GM10248 (cell line): ENCODE data around the gene CHD6.

Source experiments
- CTCF ChIA-PET: fragments of 300-600 bp; sonication (Branson Sonifier 250); formaldehyde crosslinking; extraction: SDS; loops from one replicate; lab custom pipeline; 2021; ENCODE audit warnings: antibody characterized with exemption; lab: Yijun Ruan, JAX
- POLR2A ChIA-PET: fragments of 350-650 bp; sonication (Branson Sonifier 250); formaldehyde crosslinking; extraction: SDS; loops from one replicate; lab custom pipeline; 2020; ENCODE audit warnings: antibody characterized with exemption; lab: Yijun Ruan, JAX
- DNase-seq: peaks from one replicate; pipeline ENCODE4 v3.0.0; 2012; ENCODE audit errors: extremely low spot score
- TF ChIP-seq, protein P1 (sequence below): IDR thresholded peaks from 2 replicates; pipeline ENCODE4 v1.5.1; 2012; ENCODE audit warnings: mild to moderate bottlenecking, low read depth; ENCODE audit errors: extremely low read depth, missing control alignments, control extremely low read depth

CHD6 gene

DNA sequence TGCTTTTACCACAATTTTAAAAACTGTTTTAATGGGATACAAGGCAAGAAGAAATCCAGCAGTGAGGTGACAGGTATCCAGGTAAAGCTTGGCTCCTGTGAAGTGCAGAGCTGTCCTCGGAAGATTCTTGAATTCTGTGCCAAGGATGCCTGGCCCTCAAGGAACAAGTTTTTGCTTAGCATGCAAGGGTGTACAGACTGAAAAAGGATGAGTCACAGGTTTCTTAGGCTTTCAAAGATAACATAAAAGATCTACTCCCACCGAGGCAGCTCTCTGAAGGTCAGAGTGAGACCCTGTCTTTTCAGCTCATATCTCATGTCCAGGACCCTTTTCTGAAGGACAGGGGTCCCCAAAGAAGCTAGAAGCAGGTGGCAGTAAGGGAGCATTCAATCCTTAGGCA, 83.3 kb downstream of the CHD6 start:
- TF ChIP-seq, protein P1, sequence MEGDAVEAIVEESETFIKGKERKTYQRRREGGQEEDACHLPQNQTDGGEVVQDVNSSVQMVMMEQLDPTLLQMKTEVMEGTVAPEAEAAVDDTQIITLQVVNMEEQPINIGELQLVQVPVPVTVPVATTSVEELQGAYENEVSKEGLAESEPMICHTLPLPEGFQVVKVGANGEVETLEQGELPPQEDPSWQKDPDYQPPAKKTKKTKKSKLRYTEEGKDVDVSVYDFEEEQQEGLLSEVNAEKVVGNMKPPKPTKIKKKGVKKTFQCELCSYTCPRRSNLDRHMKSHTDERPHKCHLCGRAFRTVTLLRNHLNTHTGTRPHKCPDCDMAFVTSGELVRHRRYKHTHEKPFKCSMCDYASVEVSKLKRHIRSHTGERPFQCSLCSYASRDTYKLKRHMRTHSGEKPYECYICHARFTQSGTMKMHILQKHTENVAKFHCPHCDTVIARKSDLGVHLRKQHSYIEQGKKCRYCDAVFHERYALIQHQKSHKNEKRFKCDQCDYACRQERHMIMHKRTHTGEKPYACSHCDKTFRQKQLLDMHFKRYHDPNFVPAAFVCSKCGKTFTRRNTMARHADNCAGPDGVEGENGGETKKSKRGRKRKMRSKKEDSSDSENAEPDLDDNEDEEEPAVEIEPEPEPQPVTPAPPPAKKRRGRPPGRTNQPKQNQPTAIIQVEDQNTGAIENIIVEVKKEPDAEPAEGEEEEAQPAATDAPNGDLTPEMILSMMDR: no peak
- POLR2A ChIA-PET: no interaction called here
- DNase-seq: no peak
- CTCF ChIA-PET: interaction anchor here (1.9 to 2.3 kb wide), 2 partner anchors 8 to 30 kb away, joined by 4 to 7 read pairs; no protein-coding TSS in a partner anchor

DNA sequence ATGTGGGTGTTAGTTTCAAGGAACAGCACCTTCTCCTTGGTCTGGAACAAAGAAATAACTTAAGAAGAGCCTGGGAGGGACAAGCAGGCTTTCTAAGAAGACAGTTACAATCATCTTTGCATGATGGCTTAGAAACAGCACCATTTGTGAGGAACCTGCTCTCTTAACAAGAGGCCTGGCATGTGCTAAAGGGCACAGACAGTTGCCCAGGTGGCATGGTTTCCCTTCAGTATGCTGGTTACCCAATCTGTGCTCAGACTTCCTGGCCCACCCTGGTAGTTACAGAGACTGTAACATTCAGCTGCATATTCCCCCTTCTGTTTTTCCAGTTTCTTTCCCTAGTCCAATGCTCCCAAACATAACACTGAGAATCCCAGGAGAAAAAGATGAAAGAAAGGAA, 84.0 kb downstream of the CHD6 start:
- TF ChIP-seq, protein P1: no peak
- POLR2A ChIA-PET: no interaction called here
- DNase-seq: no peak
- CTCF ChIA-PET: no interaction called here

DNA sequence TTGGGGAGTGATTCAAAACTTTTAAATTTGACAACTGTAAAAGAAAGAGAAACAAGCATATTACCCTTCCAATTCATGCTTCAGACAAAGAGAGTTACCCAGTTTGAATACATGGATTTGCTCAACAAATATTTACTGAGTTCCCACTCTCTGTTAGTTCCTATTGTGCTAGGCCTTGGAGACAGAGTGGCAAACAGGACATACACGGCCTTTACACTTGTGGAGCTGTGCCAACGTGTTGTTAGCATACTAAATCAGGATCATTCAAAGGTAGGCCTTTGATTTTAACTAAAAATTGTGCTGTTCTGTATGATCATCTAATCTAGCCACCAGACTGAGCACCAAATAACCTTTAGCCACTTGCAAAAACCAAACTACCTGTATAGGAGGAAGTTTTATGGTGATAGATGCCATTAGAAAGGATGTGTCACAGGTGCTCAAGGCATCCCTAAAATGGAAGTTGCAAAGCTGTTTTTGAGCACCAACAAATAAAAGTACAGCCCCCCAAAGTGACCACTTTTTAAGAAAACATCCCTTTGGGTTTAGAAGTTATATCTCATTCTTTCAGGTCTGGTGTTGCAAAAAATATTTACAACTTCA, 84.5 kb downstream of the CHD6 start:
- no peak for DNase-seq
- ChIA-PET CTCF (no interaction called here), POLR2A (no interaction called here)
- TF ChIP-seq, protein P1: no peak

DNA sequence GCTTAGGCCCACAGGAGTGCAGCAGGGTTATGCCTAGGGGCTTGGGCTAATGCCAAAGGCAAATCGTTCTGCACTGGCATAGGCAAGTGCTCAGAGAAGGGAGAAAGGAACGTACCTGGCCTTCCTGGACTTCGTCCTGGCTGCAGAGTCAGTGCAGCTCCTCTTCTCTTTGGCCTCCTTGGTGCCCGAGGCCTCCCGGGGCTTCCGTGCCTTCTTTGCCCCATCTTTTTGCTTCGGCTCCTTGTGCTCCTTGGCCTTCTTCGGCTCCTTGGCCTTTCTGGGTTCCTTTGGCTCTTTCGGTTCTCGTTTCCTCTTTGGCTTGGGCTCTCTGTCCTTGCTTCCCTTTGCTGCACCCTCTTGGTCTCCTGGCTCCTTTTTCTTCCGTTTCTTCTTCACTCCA, 85.2 kb downstream of the CHD6 start:
- TF ChIP-seq, protein P1: no peak
- POLR2A ChIA-PET: no interaction called here
- DNase-seq: no peak
- CTCF ChIA-PET: no interaction called here

DNA sequence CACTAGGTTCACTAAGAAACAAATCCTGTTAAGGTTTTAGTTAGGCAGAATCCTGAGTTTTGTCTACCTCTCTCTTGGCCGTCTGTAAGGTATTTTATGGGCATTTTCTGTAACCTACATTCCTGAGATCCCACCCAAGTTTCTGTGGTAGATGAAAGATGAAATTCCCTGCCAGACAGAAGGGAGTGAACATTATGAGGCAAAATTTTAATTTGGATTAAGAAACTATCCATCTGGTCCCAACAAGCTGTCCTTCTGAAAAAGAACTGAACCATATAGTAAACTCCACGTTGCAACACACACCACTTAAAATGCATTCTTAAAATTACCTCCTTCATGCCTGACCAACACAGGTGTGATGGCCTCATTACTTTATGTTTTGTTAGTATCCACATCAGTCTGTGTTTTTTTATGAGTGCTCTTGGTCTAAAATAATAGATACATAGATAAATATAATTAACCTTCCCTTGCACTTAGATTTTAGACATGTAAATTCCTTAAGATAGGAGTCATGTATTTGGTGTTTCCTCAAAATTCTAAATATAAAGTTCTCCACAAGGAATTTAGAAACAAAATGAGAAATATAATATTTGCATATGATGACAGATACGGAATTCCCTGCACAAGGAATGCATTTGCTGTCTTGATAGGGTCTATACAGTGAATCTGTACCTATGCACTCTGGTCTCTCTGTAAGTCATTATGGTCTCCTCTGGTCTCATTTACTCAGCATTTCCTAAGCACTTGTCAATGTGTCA, 86.5 kb downstream of the CHD6 start:
- CTCF ChIA-PET: no interaction called here
- POLR2A ChIA-PET: no interaction called here
- TF ChIP-seq, protein P1: no peak
- DNase-seq: no peak

DNA sequence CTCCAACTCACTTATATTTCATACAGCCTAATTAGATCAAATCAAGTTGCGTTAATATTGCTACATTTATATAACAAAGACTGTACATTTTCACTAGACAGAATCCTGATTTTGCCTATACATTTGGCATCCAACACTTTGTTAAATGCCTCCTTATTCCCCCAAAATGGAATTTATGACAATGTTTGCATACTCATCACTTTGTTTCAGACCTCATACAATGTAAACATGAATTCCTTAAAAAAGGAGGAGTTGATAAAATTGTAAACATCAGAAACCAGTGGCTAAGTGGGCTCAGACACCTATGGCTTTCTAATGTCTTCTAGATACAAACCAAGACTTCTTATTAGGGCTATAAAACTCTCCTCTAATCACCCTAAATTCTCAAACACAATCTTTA, 87.3 kb downstream of the CHD6 start:
- ChIA-PET POLR2A (no interaction called here), CTCF (no interaction called here)
- DNase-seq: no peak
- TF ChIP-seq, protein P1: no peak
